GM21360 (cell line): ENCODE data around the gene CALN1.

Experiments
- ATAC-seq: cut with Tn5 transposase; IDR thresholded peaks from one replicate; pipeline ENCODE4 v1.9.1; 2021; ENCODE audit warnings: mild to moderate bottlenecking, moderate library complexity; ENCODE audit not compliant: unreplicated experiment

CALN1 gene

GRCh38 chr7:72326811-72327210 is 85.3 kb downstream of the CALN1 start:
- no peak for ATAC-seq

GRCh38 chr7:72326365-72326764 is 85.8 kb downstream of the CALN1 start:
- no peak for ATAC-seq

- ATAC-seq = no peak
Measured at GRCh38 chr7:72325561-72325960, 86.6 kb downstream of the CALN1 start.

GRCh38 chr7:72321637-72322036 is 90.5 kb downstream of the CALN1 start:
- no peak for ATAC-seq

GRCh38 chr7:72321081-72321480 is 91.1 kb downstream of the CALN1 start:
- ATAC-seq = no peak

GRCh38 chr7:72317341-72317740 is 94.8 kb downstream of the CALN1 start:
- no peak for ATAC-seq

- ATAC-seq = no peak
Measured at GRCh38 chr7:72316148-72316547, 96.0 kb downstream of the CALN1 start.

GRCh38 chr7:72313906-72314305 is 98.2 kb downstream of the CALN1 start:
- no peak for ATAC-seq

GRCh38 chr7:72310301-72310700 is 101.8 kb downstream of the CALN1 start:
- no peak for ATAC-seq

- ATAC-seq = no peak
Measured at GRCh38 chr7:72309476-72309875, 102.7 kb downstream of the CALN1 start.

- ATAC-seq = no peak
Measured at GRCh38 chr7:72308986-72309385, 103.2 kb downstream of the CALN1 start.

- no peak for ATAC-seq
Measured at GRCh38 chr7:72307566-72307965, 104.6 kb downstream of the CALN1 start.

GRCh38 chr7:72298912-72299311 is 113.2 kb downstream of the CALN1 start:
- ATAC-seq = no peak

- no peak for ATAC-seq
Measured at GRCh38 chr7:72298091-72298490, 114.0 kb downstream of the CALN1 start.

GRCh38 chr7:72297636-72298035 is 114.5 kb downstream of the CALN1 start:
- ATAC-seq = no peak

GRCh38 chr7:72292794-72293193 is 119.3 kb downstream of the CALN1 start:
- no peak for ATAC-seq

- no peak for ATAC-seq
Measured at GRCh38 chr7:72292118-72292517, 120.0 kb downstream of the CALN1 start.

GRCh38 chr7:72286519-72286918 is 125.6 kb downstream of the CALN1 start:
- no peak for ATAC-seq

GRCh38 chr7:72283309-72283708 is 128.8 kb downstream of the CALN1 start:
- ATAC-seq = no peak

- no peak for ATAC-seq
Measured at GRCh38 chr7:72281308-72281707, 130.8 kb downstream of the CALN1 start.

GRCh38 chr7:72279203-72279602 is 132.9 kb downstream of the CALN1 start:
- ATAC-seq = no peak

- no peak for ATAC-seq
Measured at GRCh38 chr7:72278550-72278949, 133.6 kb downstream of the CALN1 start.

- ATAC-seq = no peak
Measured at GRCh38 chr7:72275382-72276070, 136.6 kb downstream of the CALN1 start.
